Transverse colon (tissue), 4 donors: ENCODE data around the gene FLG2. TPM values are rescaled to one million over a fixed set of nuclear protein-coding genes. Genes with fewer than 3 reads are reported as not detected.
"Not testable (repeated sequence)": the region's sequence is repeated elsewhere in the genome, so short reads cannot be mapped to it uniquely, and the experiment has no call there.

ENCODE experiments used
- DNase-seq: peaks from one replicate; pipeline ENCODE4 v3.0.0-alpha.2; 2019
- H3K27ac ChIP-seq, 4 donors: fragments of 200-600 bp; sonication (generic); 2 replicates each; pipeline ENCODE4 v1.5.1; 2016 to 2018; ENCODE audit warnings: inconsistent platforms in 4 of 4
- H3K27me3 ChIP-seq: fragments of 200-600 bp; sonication (generic); 2 replicates; pipeline ENCODE4 v1.5.1; 2017; ENCODE audit warnings: inconsistent platforms
- H3K36me3 ChIP-seq, 4 donors: fragments of 200-600 bp; sonication (generic); 2 replicates each; pipeline ENCODE4 v1.5.1; 2017 to 2019; ENCODE audit warnings: inconsistent platforms in 4 of 4
- H3K4me1 ChIP-seq, 4 donors: fragments of 200-600 bp; sonication (generic); 2 replicates each; pipeline ENCODE4 v1.5.1; 2017 to 2020; ENCODE audit warnings: inconsistent platforms in 4 of 4
- H3K4me3 ChIP-seq, 4 donors: fragments of 200-600 bp; sonication (generic); 1 replicate in 1 of 4; 2 replicates in 3 of 4; pipeline versions ENCODE4 v1.5.1 to v1.6.1; 2017 to 2019; ENCODE audit warnings: inconsistent platforms in 4 of 4
- H3K9me3 ChIP-seq, 2 donors: fragments of 200-600 bp; sonication (generic); 2 replicates each; pipeline ENCODE4 v1.5.1; 2017 to 2019; ENCODE audit warnings: inconsistent platforms in 2 of 2
- EP300 ChIP-seq: sonication (generic); formaldehyde crosslinking; IDR thresholded peaks from one replicate; pipeline ENCODE4 v1.6.1; 2017; ENCODE audit warnings: antibody characterized with exemption, low read depth
- POLR2A ChIP-seq: fragments of 450-650 bp; IDR thresholded peaks from one replicate; pipeline ENCODE4 v1.6.1; 2016; ENCODE audit warnings: antibody characterized with exemption, mild to moderate bottlenecking, moderate library complexity
- POLR2AphosphoS5 ChIP-seq, 3 donors: sonication (generic); formaldehyde crosslinking; IDR thresholded peaks; one replicate each; pipeline ENCODE4 v1.6.1; 2016; ENCODE audit warnings: antibody characterized with exemption in 3 of 3
- WGBS, 2 donors: methylation state at CpG; one replicate each; pipeline ENCODE4 v1.1.5; 2018; ENCODE audit warnings: low coverage in 1 of 2; 5-methylcytosine and 5-hydroxymethylcytosine counted together
- in situ Hi-C, 4 donors: fragments of 200-750 bp; cut with MboI; loops; one replicate each; pipeline versions ENCODE4 v1.15.0 to v1.15.1; 2017; ENCODE audit warnings: low sequenced_read_pairs in 3 of 4, low pct_ligation_motif_present in 1 of 4, low pct_unique_long_range_greater_than_20kb in 1 of 4
- intact Hi-C: fragments of 100-400 bp; cut with DNase I; formaldehyde crosslinking; loops from one replicate; pipeline ENCODE4 v1.15.1; 2023; ENCODE audit warnings: low total_unique reads
- total RNA-seq, 4 donors: library from RNA; depleted of rRNA; stranded (reverse); fragments of >200 nt; gene quantifications; one replicate each; pipeline ENCODE4 v1.1.0, GENCODE V29; 2016
- TF ChIP-seq, protein P1 (sequence below), 5 experiments: fragments of 200-600 bp in 3 of 5; fragments of 450-650 bp in 2 of 5; sonication (generic) in 3 of 5; IDR thresholded peaks; 1 replicate in 2 of 5; 2 replicates in 3 of 5; pipeline ENCODE4 v1.5.1; 2016 to 2017; ENCODE audit warnings: antibody characterized with exemption in 5 of 5, inconsistent platforms in 3 of 5, mild to moderate bottlenecking in 2 of 5, moderate library complexity in 1 of 5

FLG2 gene
- total RNA-seq, 4 donors from 2014 or later: not detected

DNA sequence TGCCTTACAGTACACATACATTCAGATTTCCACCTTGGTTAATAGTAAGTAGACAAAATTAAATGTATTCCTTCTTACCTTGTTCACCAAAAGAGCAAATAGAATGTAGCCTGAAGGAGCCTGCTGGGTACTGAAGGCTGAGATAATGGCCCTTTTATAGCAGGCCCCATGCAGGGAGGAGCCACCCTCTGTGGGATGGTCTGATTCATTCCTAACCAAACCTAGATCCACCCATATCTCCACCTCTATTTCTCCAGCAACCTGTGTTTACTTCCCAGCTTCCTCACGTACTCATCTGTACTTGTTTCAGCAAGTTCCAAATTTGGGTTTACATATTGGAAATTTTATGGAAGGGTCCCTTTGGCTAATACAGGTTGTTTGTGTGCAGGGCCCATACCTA is 34.7 kb downstream of the FLG2 start, which contains the start of gene FLG:
TSS of gene FLG (minus strand) at position 129 of the 400 bp plus-strand sequence. CDS start 9,783 bp downstream, outside the sequence.
- 43 to 63% methylated on average over 1 of the region's 1 CpG for WGBS, 2 donors

DNA sequence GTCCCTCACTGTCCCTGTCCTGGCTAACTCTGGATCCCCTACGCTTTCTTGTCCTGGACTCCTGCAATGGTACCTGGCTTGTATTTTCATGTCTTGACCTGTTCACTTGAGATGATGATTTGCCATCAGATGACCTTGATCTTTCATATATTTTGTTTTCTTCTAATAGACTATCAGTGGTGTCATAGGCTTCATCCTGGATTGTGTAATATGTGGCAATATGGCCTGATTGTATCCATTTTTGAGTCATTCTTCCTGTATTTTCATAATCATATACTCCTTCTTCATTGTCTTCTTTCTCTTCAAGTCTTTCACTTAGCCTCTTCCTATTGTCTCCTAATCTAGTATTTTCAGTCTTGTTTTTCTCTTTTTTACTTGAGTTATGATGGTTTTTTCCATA is 45.8 kb downstream of the FLG2 start:
- WGBS, 2 donors: 80 to 88% methylated on average over 1 of the region's 1 CpG
- in situ Hi-C loops: no loop called here
- Histone ChIP-seq H3K4me1 (no peaks in the 10 kb centered on the region), H3K36me3 (no peaks in the 10 kb centered on the region), H3K9me3 (no peaks in the 10 kb centered on the region), H3K27me3 (no peaks in the 10 kb centered on the region), H3K4me3 (no peak overlapping the region), H3K27ac (no peak overlapping the region)
- intact Hi-C loops: no loop called here
- TF ChIP-seq EP300 (no peak), POLR2AphosphoS5 (IDR thresholded peaks at IDR 0.05) (no peak), POLR2A (no peak)
- TF ChIP-seq, protein P1, sequence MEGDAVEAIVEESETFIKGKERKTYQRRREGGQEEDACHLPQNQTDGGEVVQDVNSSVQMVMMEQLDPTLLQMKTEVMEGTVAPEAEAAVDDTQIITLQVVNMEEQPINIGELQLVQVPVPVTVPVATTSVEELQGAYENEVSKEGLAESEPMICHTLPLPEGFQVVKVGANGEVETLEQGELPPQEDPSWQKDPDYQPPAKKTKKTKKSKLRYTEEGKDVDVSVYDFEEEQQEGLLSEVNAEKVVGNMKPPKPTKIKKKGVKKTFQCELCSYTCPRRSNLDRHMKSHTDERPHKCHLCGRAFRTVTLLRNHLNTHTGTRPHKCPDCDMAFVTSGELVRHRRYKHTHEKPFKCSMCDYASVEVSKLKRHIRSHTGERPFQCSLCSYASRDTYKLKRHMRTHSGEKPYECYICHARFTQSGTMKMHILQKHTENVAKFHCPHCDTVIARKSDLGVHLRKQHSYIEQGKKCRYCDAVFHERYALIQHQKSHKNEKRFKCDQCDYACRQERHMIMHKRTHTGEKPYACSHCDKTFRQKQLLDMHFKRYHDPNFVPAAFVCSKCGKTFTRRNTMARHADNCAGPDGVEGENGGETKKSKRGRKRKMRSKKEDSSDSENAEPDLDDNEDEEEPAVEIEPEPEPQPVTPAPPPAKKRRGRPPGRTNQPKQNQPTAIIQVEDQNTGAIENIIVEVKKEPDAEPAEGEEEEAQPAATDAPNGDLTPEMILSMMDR (IDR thresholded peaks at IDR 0.05): no peak
- DNase-seq: no peak

More for the DNA sequence above, 34.7 kb downstream of the FLG2 start, which contains the start of gene FLG:
- in situ Hi-C loops: no loop called here
- TF ChIP-seq POLR2AphosphoS5 (IDR thresholded peaks at IDR 0.05) (no peak), EP300 (no peak), POLR2A (no peak)
- TF ChIP-seq, protein P1 (IDR thresholded peaks at IDR 0.05): no peak
- Histone ChIP-seq H3K27ac (no peak within 1 kb of the TSS), H3K4me1 (no peaks in the 10 kb centered on the region), H3K36me3 (no peaks in the 10 kb centered on the region), H3K27me3 (no peaks in the 10 kb centered on the region), H3K4me3 (no peak within 1 kb of the TSS), H3K9me3 (no peaks in the 10 kb centered on the region)
- no peak for DNase-seq
- intact Hi-C loops: no loop called here

DNA sequence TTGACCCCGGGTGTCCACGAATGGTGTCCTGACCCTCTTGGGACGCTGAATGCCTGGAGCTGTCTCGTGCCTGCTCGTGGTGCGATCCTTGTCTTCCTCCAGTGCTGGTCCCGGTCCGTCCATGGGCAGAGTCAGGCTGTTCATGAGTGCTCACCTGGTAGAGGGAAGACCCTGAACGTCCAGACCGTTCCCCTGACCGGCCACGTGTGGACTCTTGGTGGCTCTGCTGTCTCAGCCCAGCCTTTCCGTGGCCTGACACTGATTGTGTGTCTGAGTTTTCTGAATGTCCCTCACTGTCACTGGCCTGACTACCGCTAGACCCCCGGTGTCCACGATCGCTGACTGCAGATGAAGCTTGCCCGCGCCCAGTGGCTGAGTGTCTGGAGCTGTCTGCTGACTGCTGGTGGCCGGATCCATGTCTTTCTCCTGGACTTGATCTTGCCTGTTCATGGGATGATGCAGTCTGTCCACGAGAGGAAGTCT is 46.4 kb downstream of the FLG2 start:
- Histone ChIP-seq H3K36me3 (no peaks in the 10 kb centered on the region), H3K4me3 (no peak overlapping the region), H3K27ac (no peak overlapping the region), H3K9me3 (no peaks in the 10 kb centered on the region), H3K4me1 (no peaks in the 10 kb centered on the region), H3K27me3 (no peaks in the 10 kb centered on the region)
- in situ Hi-C loops: no loop called here
- TF ChIP-seq EP300 (no peak), POLR2A (no peak), POLR2AphosphoS5 (IDR thresholded peaks at IDR 0.05) (no peak)
- TF ChIP-seq, protein P1 (IDR thresholded peaks at IDR 0.05): no peak
- intact Hi-C loops: no loop called here
- WGBS, 2 donors: 93% methylated on average over 15 of the region's 21 CpGs; no CpG with 5 or more reads in 1 of the 2 donors
- no peak for DNase-seq

DNA sequence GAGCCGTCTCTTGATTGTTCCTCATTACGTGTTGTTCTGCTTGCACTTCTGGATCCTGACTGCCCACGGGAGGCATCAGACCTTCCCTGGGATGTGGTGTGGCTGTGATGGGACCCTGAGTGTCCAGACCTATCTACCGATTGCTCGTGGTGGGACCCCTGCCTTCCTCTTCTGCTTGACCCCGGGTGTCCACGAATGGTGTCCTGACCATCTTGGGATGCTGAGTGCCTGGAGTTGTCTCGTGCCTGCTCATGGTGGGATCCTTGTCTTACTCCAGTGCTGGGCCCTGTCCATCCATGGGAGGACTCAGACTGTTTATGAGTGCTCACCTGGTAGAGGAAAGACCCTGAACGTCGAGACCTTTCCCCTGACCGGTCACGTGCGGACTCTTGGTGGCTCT is 47.6 kb downstream of the FLG2 start:
- 86 to 87% methylated on average over 1 to 13 of the region's 13 CpGs for WGBS, 2 donors
- intact Hi-C loops: not testable (repeated sequence)

DNA sequence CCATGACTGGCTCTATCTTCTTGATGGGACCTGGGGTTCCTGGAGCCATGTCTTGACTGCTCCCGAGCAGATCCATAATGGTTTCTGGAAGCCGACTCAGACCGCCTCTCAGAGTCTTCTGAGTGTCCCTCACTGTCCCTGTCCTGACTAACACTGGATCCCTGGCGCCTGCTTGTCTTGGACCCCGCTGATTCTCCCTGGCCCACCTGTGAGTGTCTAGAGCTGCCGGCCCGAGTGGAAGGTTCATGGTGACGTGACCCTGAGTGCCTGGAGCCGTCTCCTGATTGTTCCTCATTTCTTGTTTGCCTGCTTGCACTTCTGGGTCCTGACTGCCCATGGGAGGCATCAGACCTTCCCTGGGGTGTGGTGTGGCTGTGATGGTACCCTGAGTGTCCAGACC is 49.9 kb downstream of the FLG2 start:
- Histone ChIP-seq H3K27me3 (no peaks in the 10 kb centered on the region), H3K27ac (no peak overlapping the region), H3K36me3 (no peaks in the 10 kb centered on the region), H3K9me3 (no peaks in the 10 kb centered on the region), H3K4me3 (no peak overlapping the region), H3K4me1 (no peaks in the 10 kb centered on the region)
- intact Hi-C loops (no loop called here), in situ Hi-C loops (no loop called here)
- no peak for TF ChIP-seq POLR2AphosphoS5 (IDR thresholded peaks at IDR 0.05)
- no peak for TF ChIP-seq POLR2A
- no peak for TF ChIP-seq EP300
- TF ChIP-seq, protein P1 (IDR thresholded peaks at IDR 0.05): no peak
- no peak for DNase-seq
- 86% methylated on average over 5 of the region's 9 CpGs; no CpG with 5 or more reads in 1 of the 2 donors for WGBS, 2 donors

More for the DNA sequence above, 47.6 kb downstream of the FLG2 start:
- H3K27ac ChIP-seq, H3K4me1 ChIP-seq, H3K9me3 ChIP-seq, in situ Hi-C loops, DNase-seq, H3K4me3 ChIP-seq, H3K36me3 ChIP-seq, H3K27me3 ChIP-seq: not testable (repeated sequence)

DNA sequence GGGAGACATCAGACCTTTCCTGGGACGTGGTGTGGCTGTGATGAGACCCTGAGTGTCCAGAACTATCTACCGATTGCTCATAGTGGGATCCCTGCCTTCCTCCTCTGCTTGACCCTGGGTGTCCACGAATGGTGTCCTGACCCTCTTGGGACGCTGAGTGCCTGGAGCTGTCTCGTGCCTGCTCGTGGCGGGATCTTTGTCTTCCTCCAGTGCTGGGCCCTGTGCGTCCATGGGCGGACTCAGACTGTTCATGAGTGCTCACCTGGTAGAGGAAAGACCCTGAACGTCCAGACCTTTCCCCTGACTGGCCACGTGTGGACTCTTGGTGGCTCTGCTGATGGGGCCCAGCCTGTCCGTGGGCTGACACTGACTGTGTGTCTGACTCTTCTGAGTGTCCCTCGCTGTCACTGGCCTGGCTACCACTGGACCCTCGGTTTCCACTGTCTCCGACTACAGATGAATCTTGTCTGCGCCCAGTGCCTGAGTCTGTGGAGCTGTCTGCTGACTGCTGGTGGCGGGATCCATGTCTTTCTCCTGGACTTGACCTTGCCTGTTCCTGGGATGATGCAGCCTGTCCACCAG is 50.4 kb downstream of the FLG2 start:
- DNase-seq, H3K27me3 ChIP-seq, H3K9me3 ChIP-seq, H3K4me1 ChIP-seq, intact Hi-C loops, H3K4me3 ChIP-seq, H3K36me3 ChIP-seq, in situ Hi-C loops, H3K27ac ChIP-seq: not testable (repeated sequence)
- 87% methylated on average over 13 of the region's 17 CpGs; no CpG with 5 or more reads in 1 of the 2 donors for WGBS, 2 donors

DNA sequence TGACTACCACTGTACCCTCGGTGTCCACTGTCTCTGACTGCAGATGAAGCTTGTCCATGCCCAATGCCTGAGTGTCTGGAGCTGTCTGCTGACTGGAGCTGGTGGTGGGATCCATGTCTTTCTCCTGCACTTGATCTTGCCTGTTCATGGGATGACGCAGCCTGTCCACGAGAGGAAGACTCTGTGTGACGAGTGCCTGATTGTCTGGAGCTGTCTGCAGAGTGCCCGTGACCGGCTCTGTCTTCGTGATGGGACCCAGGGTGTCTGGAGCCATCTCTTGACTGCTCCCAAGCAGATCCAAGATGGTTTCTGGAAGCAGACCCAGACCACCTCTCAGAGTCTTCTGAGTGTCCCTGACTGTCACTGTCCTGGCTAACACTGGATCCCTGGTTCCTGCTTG is 51.0 kb downstream of the FLG2 start:
- H3K36me3 ChIP-seq, H3K27me3 ChIP-seq, H3K27ac ChIP-seq, H3K9me3 ChIP-seq, intact Hi-C loops, in situ Hi-C loops, DNase-seq, H3K4me1 ChIP-seq, H3K4me3 ChIP-seq: not testable (repeated sequence)
- WGBS, 2 donors: 85% methylated on average over 7 of the region's 7 CpGs; no CpG with 5 or more reads in 1 of the 2 donors
